Activated CD8-positive, alpha-beta memory T cell treated with anti-CD3 and anti-CD28 coated beads, Interleukin-2, amount 50 U/mL, for 4 hours (primary cell): ENCODE results near the gene MCU.
"Not testable (repeated sequence)": the region's sequence is repeated elsewhere in the genome, so short reads cannot be mapped to it uniquely, and the experiment has no call there.

ENCODE experiments used
- DNase-seq: peaks from one replicate; pipeline ENCODE4 v3.0.0-alpha.2; 2020

Gene MCU

DNA sequence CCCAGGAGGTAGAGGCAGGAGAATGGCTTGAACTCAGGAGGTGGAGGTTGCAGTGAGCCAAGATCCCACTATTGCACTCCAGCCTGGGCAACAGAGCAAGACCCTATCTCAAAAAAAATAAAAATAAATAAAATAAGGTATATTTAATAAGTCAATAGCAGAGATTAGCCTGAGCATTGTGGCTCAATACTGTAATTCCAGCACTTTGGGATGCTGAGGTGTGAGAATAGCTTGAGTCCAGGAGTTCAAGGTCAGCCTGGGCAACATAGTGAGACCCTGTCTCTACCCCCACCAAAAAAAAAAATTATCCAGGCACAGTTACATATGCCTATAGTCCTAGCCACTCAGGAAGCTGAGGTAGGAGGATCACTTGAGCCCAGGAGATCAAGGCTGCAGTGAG, 163.2 kb downstream of the MCU start:
- no peak for DNase-seq

DNA sequence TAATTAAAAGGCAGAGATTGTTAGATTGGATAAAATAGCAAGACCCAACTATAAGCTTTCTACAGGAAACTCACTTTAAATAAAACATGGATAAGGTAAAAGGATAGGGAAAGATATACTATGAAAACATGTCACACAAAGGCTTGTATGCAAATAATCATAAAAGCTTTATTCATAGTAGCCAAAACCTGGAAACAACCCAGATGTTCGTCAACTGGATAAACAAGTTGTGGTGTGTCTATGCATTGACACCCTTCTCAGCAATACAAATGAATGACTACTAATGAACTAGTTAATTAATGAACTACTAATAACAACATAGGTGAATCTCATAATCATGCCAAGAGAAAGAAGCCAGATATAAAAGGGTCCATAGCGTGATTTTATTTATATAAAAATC, 163.8 kb downstream of the MCU start:
- DNase-seq: no peak

DNA sequence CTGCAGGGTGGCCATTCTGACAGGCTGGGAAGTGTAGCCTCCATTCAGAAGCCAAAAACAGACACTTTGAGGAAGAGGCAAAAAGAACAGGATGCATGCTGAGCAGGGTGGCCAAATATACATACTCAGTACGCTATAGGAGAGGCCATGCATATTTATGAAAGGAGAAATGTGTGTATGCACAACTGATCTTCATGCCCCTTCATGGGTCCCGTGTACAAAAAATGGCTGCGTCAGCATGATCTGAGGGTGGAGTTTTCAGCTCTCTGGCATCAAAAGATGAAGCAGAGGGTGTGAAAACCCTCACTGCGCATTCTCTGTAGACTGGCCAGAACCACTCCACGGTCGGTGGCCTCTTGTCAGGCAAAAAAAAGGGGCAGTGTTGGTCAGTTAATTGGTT, 166.1 kb downstream of the MCU start:
- DNase-seq: no peak

DNA sequence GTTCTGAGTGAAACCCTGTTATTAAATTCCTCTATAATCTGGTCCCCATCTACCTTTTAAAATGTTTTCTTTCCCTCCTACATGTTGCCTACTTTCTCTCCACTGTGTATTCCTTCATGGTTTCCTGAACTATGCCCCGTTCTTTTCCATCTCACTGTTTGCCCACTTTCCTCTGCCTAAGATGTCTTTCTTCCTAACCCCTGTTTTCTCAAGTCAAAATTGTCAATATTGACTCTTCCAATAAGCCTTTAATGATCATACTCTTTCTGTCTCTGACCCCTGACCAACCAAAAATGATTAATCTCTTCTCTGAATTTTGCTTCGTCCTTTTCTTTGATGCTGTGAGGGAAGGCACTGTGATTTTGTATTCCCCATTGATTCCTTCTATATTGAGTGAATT, 171.0 kb downstream of the MCU start:
- DNase-seq: no peak

DNA sequence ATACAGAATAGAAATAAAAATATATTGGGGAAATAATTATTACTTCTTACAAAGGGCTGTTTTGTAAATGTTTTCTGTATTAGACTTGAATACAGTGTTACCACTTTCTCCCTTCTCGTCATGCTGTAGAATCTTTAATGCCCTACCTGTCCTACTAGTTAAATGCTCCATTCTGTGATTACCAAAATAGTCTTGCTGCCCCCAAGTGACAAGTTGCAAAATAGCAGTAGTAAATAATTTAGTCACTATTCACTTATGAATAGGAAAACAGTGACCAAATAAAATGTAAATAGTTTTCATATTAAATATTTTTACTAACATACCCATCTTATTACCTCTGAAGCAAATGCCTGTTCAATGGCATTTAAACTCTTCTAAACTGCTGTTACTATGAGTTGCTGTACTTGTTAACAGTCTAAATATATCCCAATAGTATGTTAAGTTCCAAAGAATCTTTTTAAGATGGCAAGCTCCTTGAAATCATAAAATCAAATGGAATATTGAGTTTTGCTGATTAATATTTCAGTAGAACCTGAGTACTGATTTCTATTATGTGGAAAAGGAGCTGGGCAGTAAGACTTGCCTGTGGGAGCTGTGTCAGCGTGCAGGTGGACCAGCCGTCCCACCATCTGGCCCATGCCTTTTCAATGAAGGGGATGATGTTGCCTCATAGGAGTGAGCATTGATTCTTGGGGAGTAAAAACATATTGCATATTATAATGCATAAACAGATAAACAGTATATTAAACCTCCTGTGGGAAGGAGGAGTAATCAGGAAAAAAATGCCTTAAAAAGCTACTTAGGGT, 183.5 kb downstream of the MCU start:
- no peak for DNase-seq

DNA sequence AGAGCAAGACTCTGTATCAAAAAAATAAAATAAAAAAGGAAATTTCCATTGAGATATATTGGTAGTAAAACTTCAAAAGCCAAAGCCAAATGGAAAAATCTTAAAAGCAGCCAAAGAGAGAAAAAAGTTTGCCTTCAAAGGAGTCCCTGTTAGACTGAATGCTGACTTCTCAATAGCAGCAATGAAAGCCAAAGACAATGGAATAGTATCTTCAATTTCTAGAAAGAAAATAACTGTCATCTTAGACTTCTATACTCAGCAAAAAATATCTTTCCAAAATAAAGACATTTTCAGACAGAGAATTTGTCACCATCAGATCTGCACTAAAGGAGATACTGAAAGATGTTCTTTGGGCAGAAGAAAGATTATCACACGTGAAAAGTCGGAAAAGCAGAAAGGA, 187.3 kb downstream of the MCU start:
- DNase-seq: no peak

DNA sequence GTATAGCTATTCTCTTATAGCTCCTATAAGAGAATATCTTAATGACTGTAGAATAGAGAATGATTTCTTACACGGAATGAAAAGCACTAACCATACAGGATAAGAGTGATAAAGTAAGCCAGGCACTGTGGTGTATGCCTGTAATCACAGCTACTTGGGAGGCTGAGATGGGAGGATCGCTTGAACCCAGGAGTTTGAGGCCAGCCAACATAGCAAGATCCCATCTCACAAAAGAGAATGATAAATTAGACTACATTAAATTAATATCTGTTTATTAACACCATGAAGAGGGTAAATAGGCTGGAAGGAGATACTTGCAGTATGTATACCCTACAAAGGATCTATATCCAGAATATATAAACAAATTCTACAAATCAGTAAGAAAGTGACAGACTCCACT, 189.3 kb downstream of the MCU start:
- DNase-seq: no peak

DNA sequence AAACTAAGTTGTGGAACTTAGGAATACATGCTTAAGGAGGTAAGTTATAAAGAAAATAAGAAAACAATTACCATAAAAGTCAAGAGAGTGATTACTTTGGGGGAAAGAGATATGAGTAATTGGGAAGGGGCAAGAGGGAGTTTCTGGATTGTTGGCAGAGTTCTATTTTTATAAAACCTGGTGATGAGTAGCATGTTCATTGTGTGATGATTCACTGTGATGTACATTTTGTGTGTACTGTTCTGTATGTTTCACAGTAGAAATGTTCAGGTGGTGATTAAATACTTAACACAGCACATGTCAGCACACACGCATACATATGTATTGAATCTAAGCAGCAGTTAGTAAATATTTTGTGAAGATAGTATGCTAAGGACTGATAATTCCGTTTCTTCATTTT, 191.9 kb downstream of the MCU start:
- no peak for DNase-seq

DNA sequence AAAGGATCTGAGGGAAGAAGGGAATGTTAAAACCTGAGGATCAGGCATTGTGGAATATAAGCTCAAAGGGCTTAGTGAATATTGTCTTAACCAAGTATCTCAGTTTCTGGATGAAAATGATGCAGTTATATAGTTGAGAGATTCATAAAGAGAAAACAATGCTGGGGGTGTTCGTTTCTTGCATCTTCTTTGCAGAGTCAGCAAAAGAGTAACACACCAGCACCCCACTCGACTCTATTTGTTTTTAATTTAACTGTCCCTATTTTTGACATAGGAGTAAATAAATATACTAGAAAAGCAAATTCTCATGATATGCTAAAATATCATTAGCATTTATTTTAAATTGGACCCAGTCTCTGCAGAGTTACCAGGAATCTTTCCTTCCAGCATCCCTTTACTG, 194.0 kb downstream of the MCU start:
- DNase-seq: no peak

DNA sequence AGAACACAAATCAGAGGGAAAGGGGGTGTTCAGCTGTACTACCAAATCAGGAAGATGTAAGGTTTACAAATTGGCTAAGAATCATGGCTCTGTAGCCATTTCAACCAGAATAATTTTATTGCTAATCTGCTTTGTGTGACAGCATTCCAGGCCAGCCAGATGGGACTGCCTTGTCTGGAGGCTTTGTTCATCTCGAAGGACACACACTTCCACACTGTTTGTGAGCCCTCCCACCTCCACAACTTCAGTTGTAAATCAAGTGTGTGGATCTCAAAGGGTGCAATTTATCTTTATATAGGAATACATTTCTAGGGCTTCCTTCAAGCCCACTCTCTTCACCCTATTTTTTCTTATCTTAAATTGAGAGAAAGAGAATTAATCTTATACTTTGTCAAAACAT, 194.7 kb downstream of the MCU start:
- DNase-seq: no peak

DNA sequence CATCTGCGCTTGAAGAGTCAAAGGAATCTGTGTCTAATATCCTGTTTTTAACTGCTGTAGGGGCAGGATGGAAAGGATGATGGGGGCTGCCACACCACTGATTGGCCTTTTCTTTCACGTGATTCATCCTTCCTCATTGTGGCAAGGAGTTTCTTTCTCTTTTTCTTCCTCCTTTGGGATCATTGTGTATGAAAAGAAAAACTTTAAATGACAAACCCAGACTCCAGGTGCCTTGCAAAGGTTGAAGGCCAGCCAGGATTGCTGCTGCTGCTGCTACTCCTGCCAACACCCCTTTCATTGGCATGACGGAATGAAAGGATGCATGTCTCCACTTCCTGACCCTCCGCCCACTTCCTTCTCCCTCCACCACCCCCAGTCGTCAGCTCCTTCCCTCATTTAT, 195.1 kb downstream of the MCU start:
- DNase-seq: no peak

DNA sequence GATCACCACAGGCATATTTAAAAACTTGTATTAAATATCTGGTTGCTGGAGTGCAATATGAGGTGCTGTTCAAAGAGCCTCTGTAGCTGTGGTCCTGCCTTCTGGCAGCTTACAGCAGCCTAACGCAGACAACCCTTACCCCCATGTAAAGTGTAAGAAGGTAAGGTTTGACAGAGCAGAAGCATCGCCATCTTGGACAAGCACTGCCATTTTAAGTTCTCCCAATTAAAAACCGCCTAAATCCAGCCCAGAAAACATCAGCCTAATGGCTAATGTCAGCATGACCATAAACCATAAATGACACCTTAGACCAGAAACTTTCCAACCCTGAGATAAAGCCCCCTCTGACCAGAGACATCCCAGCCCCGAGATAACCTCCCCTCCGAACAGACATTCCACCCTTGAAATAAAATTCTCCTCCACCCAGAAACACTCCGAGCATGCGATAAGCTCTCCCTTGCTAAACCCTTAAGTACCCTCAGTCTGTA, 196.3 kb downstream of the MCU start:
- no peak for DNase-seq

DNA sequence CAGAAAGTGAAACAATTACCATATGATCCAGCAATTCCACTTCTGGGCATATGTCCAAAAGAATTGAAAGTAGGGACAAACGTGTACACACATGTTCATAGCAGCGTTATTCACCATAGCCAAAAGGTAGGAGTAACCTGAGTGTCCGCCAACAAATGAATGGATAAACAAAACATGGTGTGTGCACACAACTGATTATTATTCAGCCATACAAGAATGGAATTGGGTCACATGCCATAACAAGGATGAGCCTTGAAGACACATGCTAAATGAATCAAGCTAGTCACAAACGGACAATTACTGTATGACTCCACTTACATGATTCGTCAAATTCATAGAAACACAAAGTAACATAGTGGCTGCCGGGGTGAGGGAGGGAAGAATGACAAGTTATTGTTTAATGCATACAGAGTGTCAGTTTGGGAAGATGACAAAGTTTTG, 197.5 kb downstream of the MCU start:
- no peak for DNase-seq

DNA sequence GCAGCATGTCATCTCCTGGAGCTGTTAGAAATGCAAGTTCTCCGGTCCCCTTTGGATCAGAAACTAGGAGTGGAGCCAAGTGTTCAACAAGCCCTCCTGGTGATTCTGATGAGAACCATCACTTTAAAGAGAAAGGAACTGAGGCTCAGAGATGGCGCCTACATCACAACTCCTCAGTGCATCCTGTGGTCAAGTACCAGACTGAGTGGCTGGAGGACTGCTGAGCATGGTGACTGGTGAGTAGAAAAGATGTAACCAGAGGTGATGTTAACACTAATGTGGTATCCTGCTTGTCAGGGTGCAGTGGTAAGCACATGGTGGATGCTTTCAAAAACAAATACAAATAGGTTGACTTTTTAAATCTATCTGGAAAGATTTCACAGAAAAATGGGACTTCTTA, 198.1 kb downstream of the MCU start:
- DNase-seq: no peak

DNA sequence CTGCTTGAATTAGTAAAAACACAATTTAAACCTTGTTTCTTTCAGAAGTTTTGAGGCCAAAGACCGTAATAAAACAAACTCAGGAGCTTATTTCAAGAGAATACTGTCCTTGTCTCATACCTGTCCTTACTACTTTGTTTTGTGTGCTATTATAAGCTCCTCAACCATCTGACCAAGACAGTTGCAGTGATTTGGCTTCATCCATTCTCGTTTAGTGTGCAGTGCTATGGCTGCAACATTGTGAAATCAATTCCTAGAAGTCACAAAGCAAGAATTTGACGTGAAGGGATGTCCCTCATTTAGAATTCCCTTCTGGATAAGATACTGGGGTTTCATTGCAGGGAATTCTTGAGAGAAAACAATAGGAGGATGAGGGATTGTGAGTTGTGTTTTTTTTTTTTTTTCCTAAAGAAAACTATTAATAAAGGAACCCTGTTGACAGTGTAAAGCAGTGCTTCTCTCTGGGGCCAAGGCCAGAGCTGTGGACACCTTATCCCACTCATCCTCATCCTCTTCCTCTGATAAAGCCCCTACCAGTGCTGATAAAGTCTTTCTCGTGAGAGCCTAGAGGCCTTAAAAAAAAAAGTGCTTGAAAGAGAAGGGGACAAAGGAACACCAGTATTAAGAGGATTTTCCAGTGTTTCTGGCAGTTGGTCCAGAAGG, 201.3 kb downstream of the MCU start, which contains the start of gene OIT3:
TSS of gene OIT3 (plus strand) at position 604 of the 663 bp plus-strand sequence. CDS start 60 bp downstream, outside the sequence.
- no peak for DNase-seq

DNA sequence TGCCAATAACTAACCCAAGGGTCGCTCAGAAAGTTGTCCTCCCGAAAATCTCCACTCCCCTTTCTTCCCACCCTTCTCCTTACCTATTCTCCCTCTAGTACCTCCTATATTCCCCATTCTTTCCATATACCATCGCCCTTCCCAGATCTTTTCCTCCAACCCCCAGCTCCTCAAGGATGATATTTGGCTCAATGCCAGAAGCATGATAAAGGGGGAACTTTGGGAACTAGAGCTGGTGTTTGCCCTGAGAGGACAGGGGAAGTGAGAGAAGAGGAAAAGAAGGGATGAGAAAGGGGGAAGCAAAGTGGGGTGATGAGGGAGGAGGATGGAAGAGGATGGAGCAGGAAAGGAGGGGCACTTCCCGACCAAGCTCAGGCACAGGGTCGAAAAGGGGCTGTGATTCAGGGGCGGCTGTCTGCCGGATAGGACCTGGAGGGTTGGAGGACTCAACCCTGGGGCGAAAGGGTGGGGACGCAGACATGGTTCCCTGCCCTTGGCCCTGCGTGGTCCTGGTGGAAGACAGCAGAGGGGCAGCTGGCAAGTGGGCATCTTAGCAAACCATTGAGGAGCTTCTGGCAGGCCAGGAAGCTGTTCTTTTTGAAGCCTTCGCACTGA, 203.4 kb downstream of the MCU start:
- no peak for DNase-seq

DNA sequence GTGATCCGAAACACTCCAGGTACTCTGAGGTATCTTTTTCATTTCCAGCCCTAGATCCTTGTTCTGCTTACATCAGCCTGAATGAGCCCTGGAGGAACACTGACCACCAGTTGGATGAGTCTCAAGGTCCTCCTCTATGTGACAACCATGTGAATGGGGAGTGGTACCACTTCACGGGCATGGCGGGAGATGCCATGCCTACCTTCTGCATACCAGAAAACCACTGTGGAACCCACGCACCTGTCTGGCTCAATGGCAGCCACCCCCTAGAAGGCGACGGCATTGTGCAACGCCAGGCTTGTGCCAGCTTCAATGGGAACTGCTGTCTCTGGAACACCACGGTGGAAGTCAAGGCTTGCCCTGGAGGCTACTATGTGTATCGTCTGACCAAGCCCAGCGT, 206.7 kb downstream of the MCU start:
- DNase-seq: no peak

DNA sequence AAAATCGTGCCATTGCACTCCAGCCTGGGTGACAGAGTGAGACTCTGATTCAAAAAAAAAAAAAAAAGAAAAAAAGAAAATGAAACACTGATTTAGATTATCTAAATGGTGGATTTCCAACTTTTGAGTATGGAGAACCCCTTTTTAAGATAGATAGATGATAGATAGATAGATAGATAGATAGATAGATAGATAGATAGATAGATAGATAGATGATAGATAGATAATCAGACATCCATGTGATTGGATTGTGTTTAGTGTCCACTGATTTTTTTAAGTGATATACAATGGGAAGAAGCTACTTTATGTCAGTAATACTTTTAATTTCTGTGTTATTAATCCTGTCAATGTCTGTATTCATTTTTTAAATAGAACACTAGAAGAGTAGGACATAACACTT, 207.6 kb downstream of the MCU start:
- DNase-seq: no peak

DNA sequence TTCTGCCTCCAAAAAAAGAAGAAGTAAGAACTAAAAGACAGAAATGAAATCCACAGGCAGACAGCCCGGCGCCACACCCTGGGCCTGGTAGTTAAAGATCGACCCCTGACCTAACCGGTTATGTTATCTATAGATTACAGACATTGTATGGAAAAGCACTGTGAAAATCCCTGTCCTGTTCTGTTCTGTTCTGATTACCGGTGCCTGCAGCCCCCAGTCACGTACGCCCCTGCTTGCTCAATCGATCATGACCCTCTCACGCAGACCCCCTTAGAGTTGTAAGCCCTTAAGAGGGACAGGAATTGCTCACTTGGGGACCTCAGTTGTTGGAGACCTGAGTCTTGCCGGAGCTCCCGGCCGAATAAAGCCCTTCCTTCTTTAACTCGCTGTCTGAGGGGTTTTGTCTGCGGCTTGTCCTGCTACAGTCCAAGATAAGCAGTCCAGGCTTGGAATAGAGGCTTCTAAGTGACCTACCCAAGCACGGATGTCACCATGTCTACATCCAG, 212.1 kb downstream of the MCU start:
- not testable (repeated sequence) for DNase-seq

DNA sequence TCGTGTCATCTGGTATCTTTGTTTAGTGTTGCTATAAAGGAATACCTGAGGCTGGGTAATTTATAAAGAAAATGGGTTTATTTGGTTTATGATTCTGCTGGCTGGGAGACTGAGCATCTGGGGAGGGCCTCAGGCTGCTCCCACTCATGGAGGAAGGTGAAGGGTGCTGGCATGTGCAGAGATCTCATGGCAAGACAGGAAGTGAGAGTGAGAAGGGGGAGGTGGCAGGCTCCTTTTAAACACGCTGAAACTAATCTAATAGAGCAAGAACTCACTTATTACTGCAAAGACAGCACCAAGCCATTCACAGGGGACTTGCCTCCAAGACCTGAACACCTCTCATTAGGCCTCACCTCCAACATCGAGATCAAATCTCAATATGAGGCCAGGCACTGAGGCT, 212.9 kb downstream of the MCU start:
- DNase-seq: no peak

DNA sequence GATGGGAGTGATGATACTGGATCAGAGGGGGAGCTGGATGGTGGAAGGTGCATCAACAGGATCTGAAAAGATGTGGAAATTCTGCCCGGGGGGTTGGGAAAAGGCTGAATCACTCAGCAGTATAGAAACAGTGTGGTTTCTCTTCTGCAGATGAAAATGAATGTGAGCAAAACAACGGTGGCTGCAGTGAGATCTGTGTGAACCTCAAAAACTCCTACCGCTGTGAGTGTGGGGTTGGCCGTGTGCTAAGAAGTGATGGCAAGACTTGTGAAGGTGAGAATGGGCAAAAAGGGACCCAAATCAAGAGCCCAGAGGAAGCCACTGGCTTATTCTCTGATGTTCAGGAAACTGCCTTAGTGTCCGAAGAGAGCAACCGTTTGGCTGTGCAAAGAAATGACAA, 214.5 kb downstream of the MCU start:
- no peak for DNase-seq

DNA sequence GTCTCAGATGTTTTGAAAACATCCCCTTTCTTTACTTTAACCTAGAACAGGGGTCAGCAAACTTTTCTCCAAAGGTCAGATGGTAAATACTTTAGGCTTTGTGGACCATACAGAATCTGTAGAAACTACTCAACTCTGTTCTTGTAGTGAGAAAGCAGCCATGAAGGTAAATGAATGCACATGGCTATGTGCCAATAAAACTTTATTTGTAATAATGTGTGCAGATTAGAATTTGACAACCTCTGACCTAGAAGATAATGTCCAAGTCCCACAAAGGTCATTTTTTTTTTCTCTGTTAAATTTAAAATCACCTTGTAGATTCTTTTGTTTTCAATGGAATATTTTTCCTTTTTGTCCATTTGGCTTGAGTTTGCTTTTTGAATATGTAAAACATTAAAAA, 218.8 kb downstream of the MCU start:
- DNase-seq: no peak

DNA sequence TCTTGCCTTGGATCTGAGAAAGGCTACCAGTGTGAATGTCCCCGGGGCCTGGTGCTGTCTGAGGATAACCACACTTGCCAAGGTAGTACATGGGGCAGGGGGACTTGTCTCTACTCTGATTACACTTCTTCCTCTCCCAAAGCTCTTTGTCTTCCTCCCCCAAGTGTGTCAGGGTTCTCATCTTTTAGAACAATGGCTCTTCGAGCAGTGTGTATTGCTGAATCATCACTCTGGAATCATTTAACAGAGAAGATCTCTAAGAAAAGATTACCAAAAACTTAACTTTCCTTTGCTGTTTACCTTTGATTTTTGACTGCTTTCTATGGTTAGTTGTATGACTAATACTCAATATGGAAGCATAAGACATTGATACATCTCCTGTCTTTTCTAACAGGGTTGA, 219.8 kb downstream of the MCU start:
- no peak for DNase-seq

DNA sequence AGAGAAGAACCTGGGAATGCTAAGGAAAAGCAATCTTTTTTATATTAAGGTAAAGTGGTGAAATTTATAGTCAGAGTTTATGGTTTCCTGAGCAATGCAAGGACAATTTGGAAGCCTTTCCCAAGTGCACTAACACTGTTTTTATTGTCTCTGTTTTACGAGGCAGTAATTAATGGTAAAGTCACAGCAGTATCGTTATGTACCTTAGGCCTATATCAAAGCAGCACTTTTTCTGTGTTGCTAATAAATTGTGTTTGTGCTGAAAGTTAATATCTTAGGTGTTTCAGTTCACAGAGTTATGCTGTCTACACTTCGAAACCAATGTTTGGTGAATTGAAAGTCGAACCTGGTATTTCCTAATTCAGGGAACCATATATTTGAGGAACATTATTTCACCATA, 220.8 kb downstream of the MCU start:
- DNase-seq: no peak
